Measurements from ENCODE around the gene TAF4.

TAF4 gene

DNA sequence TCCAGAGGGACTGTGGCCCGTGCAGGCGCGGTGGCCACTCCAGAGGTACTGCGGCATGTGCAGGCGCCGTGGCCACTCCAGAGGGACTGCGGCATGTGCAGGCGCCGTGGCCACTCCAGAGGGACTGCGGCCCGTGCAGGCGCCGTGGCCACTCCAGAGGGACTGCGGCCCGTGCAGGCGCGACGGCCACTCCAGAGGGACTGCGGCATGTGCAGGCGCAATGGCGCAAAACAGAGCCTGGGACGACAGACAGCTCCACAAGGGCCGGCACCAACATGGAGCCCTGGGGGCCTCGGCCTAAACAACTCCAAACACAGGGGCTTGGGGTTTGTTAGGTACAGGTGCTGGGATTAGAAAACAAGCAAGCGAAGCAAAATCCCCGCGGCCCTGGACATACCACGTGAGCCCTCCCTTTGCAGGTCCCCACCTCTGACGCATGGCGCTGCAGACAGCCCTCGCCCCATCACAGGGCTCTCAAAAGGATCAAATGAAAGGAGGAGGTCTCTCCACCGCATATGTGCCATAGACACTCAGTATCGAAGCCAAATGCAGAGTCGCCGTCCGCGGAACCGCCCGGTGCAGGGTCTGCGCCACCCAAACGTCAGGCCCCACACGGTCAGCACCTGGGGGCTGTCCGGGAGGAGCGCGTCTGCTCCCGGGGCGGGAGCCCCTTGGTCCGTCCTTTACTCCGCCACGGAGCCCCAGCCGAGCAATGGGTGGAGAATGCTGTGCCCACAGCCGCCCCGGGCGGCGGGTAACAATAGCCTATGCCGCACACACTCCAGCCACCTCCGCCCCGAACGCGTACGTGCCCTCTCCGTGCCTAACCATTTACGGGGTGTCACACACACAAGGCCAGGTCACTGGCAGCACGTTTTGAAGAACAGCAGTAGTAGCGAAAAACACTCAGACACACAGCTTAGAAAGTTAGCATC is 85.7 kb downstream of the TAF4 start:
- Histone ChIP-seq H3K36me3 (ENCODE audit: control insufficient read depth, insufficient read depth, low read length) (peaks cover 4% of the 10 kb centered on the region), H3K4me1 (ENCODE audit: control insufficient read depth, insufficient read depth, low read length) (peaks cover 3% of the 10 kb centered on the region; the same call in 1 of the 2 replicates), H3K27me3 (ENCODE audit: control insufficient read depth, insufficient read depth, low read length) (no peaks in the 10 kb centered on the region), H3K4me3 (ENCODE audit: low read length) (no peak overlapping the region), H3K27ac (ENCODE audit: low read length) (no peak overlapping the region), H3K9me3 (ENCODE audit: control insufficient read depth, insufficient read depth, low read length) (no peaks in the 10 kb centered on the region)
- DNase-seq (ENCODE audit: low read depth, low spot score), result no peak
- WGBS (ENCODE audit: insufficient coverage, insufficient read length), result no CpG with 5 or more reads among the region's 65 CpGs

DNA sequence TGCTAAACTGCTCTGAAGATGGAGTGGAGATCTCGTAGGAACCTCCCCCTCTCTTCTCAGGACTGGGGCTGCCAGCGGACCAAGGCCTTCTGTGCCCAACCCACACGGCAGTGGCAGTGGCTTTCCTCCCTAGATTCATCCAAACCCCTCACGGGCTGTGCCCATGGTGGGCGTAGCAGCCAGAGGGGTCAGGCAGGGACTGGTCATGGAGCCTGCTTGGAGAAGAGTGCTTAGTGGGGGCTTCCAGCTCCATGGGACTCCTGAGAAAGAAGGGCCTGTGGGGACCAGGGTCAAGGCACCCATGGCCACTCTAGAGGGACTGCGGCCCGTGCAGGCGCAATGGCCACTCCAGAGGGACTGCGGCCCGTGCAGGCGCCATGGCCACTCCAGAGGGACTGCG is 86.6 kb downstream of the TAF4 start:
- peaks cover 3% of the 10 kb centered on the region; the same call in 1 of the 2 replicates for H3K4me1 ChIP-seq (ENCODE audit: control insufficient read depth, insufficient read depth, low read length)
- DNase-seq (ENCODE audit: low read depth, low spot score), result no peak
- no peaks in the 10 kb centered on the region for H3K27me3 ChIP-seq (ENCODE audit: control insufficient read depth, insufficient read depth, low read length)
- peaks cover 7% of the 10 kb centered on the region for H3K36me3 ChIP-seq (ENCODE audit: control insufficient read depth, insufficient read depth, low read length)
- no peak overlapping the region for H3K4me3 ChIP-seq (ENCODE audit: low read length)
- WGBS (ENCODE audit: insufficient coverage, insufficient read length), result no CpG with 5 or more reads among the region's 12 CpGs
- no peaks in the 10 kb centered on the region for H3K9me3 ChIP-seq (ENCODE audit: control insufficient read depth, insufficient read depth, low read length)
- no peak overlapping the region for H3K27ac ChIP-seq (ENCODE audit: low read length)

DNA sequence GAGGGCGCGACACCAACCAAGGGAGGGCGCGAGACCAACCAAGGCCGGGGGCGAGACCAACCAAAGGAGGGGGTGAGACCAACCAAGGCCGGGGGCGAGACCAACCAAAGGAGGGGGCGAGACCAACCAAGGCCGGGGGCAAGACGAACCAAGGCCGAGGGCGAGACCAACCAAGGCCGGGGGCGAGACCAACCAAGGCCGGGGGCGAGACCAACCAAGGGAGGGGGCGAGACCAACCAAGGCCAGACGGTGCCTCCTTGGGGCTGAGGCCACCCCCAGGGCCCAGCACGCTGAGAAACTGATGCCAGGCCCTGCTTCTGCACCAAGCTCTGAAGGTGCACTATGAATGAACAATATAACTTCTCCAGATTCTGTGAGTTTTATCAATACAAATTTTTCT is 87.2 kb downstream of the TAF4 start:
- Histone ChIP-seq H3K27me3 (ENCODE audit: control insufficient read depth, insufficient read depth, low read length) (no peaks in the 10 kb centered on the region), H3K36me3 (ENCODE audit: control insufficient read depth, insufficient read depth, low read length) (peaks cover 11% of the 10 kb centered on the region), H3K9me3 (ENCODE audit: control insufficient read depth, insufficient read depth, low read length) (no peaks in the 10 kb centered on the region), H3K27ac (ENCODE audit: low read length) (no peak overlapping the region), H3K4me3 (ENCODE audit: low read length) (no peak overlapping the region), H3K4me1 (ENCODE audit: control insufficient read depth, insufficient read depth, low read length) (peaks cover 3% of the 10 kb centered on the region; the same call in 1 of the 2 replicates)
- DNase-seq (ENCODE audit: low read depth, low spot score), result no peak
- no CpG with 5 or more reads among the region's 20 CpGs for WGBS (ENCODE audit: insufficient coverage, insufficient read length)

DNA sequence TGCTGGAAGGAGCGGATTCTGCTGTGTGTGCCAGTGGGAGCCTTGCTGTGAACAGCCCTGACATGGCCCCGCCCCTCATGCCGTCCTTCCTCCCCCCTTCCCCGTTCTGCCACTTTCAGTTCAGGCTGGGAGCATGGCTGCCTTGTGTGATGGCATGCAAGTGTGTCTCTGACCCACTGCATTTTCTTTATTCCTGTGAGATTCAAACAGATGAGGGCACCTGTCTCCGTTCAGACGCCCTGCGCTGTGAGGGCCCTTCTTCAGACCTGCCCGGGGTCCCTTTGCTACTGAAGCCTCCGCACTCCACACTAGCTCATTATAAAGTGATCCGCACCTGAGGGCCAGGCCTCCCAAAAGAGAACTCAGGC is 88.3 kb downstream of the TAF4 start:
- H3K36me3 ChIP-seq (ENCODE audit: control insufficient read depth, insufficient read depth, low read length), result peaks cover 11% of the 10 kb centered on the region
- peaks cover 3% of the 10 kb centered on the region; the same call in 1 of the 2 replicates for H3K4me1 ChIP-seq (ENCODE audit: control insufficient read depth, insufficient read depth, low read length)
- no peak for DNase-seq (ENCODE audit: low read depth, low spot score)
- no peaks in the 10 kb centered on the region for H3K9me3 ChIP-seq (ENCODE audit: control insufficient read depth, insufficient read depth, low read length)
- no peak overlapping the region for H3K4me3 ChIP-seq (ENCODE audit: low read length)
- no CpG with 5 or more reads among the region's 10 CpGs for WGBS (ENCODE audit: insufficient coverage, insufficient read length)
- H3K27me3 ChIP-seq (ENCODE audit: control insufficient read depth, insufficient read depth, low read length), result no peaks in the 10 kb centered on the region
- H3K27ac ChIP-seq (ENCODE audit: low read length), result no peak overlapping the region

DNA sequence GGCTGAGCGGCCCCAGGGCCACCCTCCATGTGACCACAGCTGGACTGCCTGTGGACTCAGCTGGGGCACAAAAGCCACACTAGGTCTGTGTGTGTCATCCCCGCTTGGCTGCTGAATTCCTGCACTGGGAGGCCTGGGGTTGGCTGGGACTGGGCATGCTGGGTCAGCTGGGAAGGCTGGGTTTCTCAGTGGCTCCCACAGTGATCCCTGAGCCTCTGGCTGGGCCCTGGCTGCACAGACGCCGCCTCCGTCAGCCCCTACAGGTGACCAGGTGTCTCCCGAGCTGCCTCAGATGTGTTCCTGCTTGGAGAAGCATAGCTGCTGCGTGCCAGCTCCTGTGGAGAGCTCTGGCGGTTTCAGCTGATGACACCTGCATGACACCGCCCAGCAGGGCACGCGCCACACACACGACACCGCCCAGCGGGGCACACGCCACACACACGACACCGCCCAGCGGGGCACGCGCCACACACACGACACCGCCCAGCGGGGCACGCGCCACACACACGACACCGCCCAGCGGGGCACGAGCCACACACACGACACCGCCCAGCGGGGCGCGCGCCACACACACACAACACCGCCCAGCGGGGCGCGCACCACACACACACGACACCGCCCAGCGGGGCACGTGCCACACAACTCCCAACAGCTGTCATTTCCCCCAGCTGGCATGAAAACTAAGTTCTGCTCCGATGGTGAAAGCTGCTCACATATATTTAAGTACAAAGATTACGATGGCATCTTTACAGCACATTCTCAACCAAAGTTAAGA is 88.8 kb downstream of the TAF4 start:
- no peak for DNase-seq (ENCODE audit: low read depth, low spot score)
- H3K9me3 ChIP-seq (ENCODE audit: control insufficient read depth, insufficient read depth, low read length), result no peaks in the 10 kb centered on the region
- H3K27ac ChIP-seq (ENCODE audit: low read length), result no peak overlapping the region
- WGBS (ENCODE audit: insufficient coverage, insufficient read length), result no CpG with 5 or more reads among the region's 45 CpGs
- peaks cover 3% of the 10 kb centered on the region; the same call in 1 of the 2 replicates for H3K4me1 ChIP-seq (ENCODE audit: control insufficient read depth, insufficient read depth, low read length)
- no peak overlapping the region for H3K4me3 ChIP-seq (ENCODE audit: low read length)
- peaks cover 11% of the 10 kb centered on the region for H3K36me3 ChIP-seq (ENCODE audit: control insufficient read depth, insufficient read depth, low read length)
- H3K27me3 ChIP-seq (ENCODE audit: control insufficient read depth, insufficient read depth, low read length), result no peaks in the 10 kb centered on the region

DNA sequence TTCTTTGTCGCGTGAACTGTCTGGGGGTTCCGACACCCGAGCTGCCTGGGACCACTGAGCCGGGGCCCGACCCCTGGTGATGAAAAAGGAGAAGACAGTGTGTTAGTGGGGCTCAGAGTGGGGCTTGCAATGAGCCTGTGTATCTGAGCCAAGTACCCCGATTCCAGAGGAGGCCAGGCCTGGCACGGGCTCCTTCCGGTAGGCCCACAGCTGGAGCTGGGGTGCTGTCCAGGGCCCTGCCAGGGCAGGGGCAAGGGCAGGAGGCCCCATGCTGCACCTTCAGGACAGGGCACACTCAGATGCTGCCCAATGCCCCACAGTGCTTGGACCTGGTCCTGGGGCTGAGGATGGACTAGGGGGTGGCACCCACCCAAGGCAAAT is 89.4 kb downstream of the TAF4 start:
- no CpG with 5 or more reads among the region's 9 CpGs for WGBS (ENCODE audit: insufficient coverage, insufficient read length)
- DNase-seq (ENCODE audit: low read depth, low spot score), result no peak
- H3K4me1 ChIP-seq (ENCODE audit: control insufficient read depth, insufficient read depth, low read length), result peaks cover 3% of the 10 kb centered on the region; the same call in 1 of the 2 replicates
- no peak overlapping the region for H3K27ac ChIP-seq (ENCODE audit: low read length)
- H3K27me3 ChIP-seq (ENCODE audit: control insufficient read depth, insufficient read depth, low read length), result no peaks in the 10 kb centered on the region
- H3K4me3 ChIP-seq (ENCODE audit: low read length), result no peak overlapping the region
- peaks cover 11% of the 10 kb centered on the region for H3K36me3 ChIP-seq (ENCODE audit: control insufficient read depth, insufficient read depth, low read length)
- H3K9me3 ChIP-seq (ENCODE audit: control insufficient read depth, insufficient read depth, low read length), result no peaks in the 10 kb centered on the region

DNA sequence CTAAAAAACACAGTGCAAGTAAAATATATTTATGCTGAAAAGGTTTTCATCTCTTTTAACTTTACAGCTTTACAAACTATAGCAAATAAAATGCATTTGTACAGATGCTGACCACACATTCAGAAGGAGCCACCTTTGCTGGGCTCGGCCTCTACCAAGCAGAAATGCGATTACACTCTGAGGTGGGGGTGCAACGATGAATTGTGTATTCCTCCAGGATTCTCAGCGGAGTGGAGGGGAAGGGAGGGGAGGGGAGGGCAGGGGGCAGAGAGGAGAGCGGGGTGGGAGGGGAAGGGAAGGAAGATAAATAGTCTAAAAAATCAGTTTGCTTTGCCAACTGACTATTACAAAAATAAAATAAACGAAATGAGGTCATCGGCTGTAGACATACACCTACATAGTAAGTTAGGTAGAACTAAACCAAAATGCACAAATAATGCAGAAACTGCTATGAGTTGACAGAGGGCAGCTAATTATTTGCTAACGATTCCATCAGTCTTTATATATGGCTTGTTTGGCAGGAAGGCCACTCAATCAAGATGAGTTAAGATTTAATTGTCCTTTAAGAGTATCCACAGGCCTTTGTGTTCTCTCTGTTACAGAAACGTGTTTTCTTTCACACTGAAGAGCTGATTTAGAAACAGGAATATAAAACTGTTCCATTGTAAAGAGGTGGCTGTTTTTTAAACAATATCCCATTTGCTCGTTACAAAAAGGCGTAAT is 90.1 kb downstream of the TAF4 start:
- no peak for DNase-seq (ENCODE audit: low read depth, low spot score)
- H3K9me3 ChIP-seq (ENCODE audit: control insufficient read depth, insufficient read depth, low read length), result no peaks in the 10 kb centered on the region
- H3K4me1 ChIP-seq (ENCODE audit: control insufficient read depth, insufficient read depth, low read length), result peaks cover 3% of the 10 kb centered on the region; the same call in 1 of the 2 replicates
- H3K36me3 ChIP-seq (ENCODE audit: control insufficient read depth, insufficient read depth, low read length), result peaks cover 11% of the 10 kb centered on the region
- H3K27me3 ChIP-seq (ENCODE audit: control insufficient read depth, insufficient read depth, low read length), result no peaks in the 10 kb centered on the region
- no CpG with 5 or more reads among the region's 11 CpGs for WGBS (ENCODE audit: insufficient coverage, insufficient read length)
- no peak overlapping the region for H3K27ac ChIP-seq (ENCODE audit: low read length)
- H3K4me3 ChIP-seq (ENCODE audit: low read length), result no peak overlapping the region

DNA sequence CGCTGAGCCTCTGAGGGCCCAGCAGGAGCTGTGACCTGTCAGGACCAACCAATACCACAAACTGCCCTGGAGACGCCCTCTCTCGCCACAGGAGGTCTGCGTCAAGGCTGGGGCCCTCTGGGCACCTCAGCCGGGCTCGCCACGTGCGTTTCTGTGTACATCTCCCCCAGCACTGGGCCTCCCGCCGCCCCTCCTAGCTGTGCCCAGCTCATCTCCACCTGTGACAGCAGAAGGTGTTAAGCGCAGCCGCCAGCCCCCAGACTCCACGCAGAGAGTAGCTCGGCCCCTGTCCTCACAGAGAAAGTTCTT is 91.4 kb downstream of the TAF4 start:
- no CpG with 5 or more reads among the region's 14 CpGs for WGBS (ENCODE audit: insufficient coverage, insufficient read length)
- Histone ChIP-seq H3K36me3 (ENCODE audit: control insufficient read depth, insufficient read depth, low read length) (peaks cover 11% of the 10 kb centered on the region), H3K27ac (ENCODE audit: low read length) (no peak overlapping the region)

DNA sequence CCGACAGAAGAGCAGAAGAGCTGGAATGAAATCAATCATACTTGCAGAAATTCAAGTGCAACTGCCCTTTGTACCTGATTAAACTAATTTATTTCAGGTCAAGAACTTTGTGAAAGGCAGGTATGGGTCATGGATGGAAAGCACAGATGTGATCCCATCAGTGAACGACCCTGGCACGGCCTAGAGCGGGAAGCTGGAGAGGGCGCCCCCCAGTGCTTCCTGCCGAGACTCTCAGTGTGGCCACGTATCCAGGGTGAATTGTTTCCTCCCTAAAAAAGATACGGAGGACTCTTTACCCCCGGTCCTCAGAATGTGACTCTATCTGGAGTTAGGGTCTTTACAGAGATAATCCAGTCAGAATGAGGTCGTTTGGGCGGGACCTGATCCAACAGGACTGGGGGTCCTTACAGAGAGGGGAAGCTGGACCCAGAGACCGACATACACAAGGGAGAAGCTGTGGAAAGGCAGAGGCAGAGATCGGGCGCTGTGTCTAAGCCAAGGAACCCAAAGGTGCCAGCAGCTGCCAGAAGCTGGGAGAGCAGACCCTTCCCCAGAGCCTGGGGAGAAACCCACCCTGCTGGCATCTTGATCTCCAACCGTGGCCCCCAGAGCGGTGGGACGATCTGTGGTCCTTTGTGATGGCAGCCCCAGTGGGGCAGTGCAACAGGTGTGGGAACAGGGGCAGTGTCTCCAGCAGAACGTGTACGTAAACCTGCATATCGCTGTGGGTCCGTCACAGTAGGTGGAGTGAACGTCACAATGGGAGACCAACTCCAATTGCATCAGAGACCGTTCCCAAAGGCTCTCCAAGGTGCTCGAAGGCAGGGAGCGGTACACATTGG is 91.9 kb downstream of the TAF4 start:
- H3K9me3 ChIP-seq (ENCODE audit: control insufficient read depth, insufficient read depth, low read length), result no peaks in the 10 kb centered on the region
- peaks cover 3% of the 10 kb centered on the region; the same call in 1 of the 2 replicates for H3K4me1 ChIP-seq (ENCODE audit: control insufficient read depth, insufficient read depth, low read length)
- no peak for DNase-seq (ENCODE audit: low read depth, low spot score)
- H3K27ac ChIP-seq (ENCODE audit: low read length), result no peak overlapping the region
- H3K36me3 ChIP-seq (ENCODE audit: control insufficient read depth, insufficient read depth, low read length), result peaks cover 11% of the 10 kb centered on the region
- WGBS (ENCODE audit: insufficient coverage, insufficient read length), result no CpG with 5 or more reads among the region's 25 CpGs
- H3K4me3 ChIP-seq (ENCODE audit: low read length), result no peak overlapping the region
- no peaks in the 10 kb centered on the region for H3K27me3 ChIP-seq (ENCODE audit: control insufficient read depth, insufficient read depth, low read length)

More for the DNA sequence above, 91.4 kb downstream of the TAF4 start:
- no peak for DNase-seq (ENCODE audit: low read depth, low spot score)
- Histone ChIP-seq H3K27me3 (ENCODE audit: control insufficient read depth, insufficient read depth, low read length) (no peaks in the 10 kb centered on the region), H3K9me3 (ENCODE audit: control insufficient read depth, insufficient read depth, low read length) (no peaks in the 10 kb centered on the region), H3K4me3 (ENCODE audit: low read length) (no peak overlapping the region), H3K4me1 (ENCODE audit: control insufficient read depth, insufficient read depth, low read length) (peaks cover 3% of the 10 kb centered on the region; the same call in 1 of the 2 replicates)

Data from iPS DF 6.9 (cell line).